K562 (cell line): ENCODE measurements around the gene ACTR3. TPM values are rescaled to one million over a fixed set of nuclear protein-coding genes. Genes with fewer than 3 reads are reported as not detected.

Experiments
- ATF3 ChIP-seq, 2 experiments: fragments of 450-650 bp in 1 of 2; sonication (generic) in 1 of 2; formaldehyde crosslinking in 1 of 2; IDR thresholded peaks in 1 of 2; conservative IDR thresholded peaks in 1 of 2; 2 replicates each; pipeline versions ENCODE4 v1.6.1 to v1.8.1; 2016 to 2023; ENCODE audit warnings: mild to moderate bottlenecking in 2 of 2, moderate library complexity in 2 of 2, inconsistent platforms in 1 of 2, missing genetic modification reagents in 1 of 2
- BACH1 ChIP-seq: fragments of 200-800 bp; sonication (Bioruptor generic); IDR thresholded peaks from 2 replicates; pipeline ENCODE4 v1.6.1; 2016; ENCODE audit warnings: missing genetic modification characterization, missing compliant biosample characterization
- FOSL1 ChIP-seq: fragments of 200-800 bp; sonication (Bioruptor generic); conservative IDR thresholded peaks from 2 replicates; pipeline ENCODE4 v1.6.1; 2016; ENCODE audit warnings: missing genetic modification characterization, missing compliant biosample characterization
- JUNB ChIP-seq: fragments of 450-650 bp; formaldehyde crosslinking; conservative IDR thresholded peaks from 2 replicates; pipeline ENCODE4 v1.4.0; 2020; ENCODE audit warnings: mild to moderate bottlenecking
- MAFF ChIP-seq: IDR thresholded peaks from 2 replicates; pipeline ENCODE4 v1.6.1; 2012; ENCODE audit warnings: low read length, improper control_type of control experiment
- NFE2L1 ChIP-seq: fragments of 450-650 bp; IDR thresholded peaks from 2 replicates; pipeline ENCODE4 v1.6.1; 2016; ENCODE audit warnings: missing genetic modification characterization, low read depth, mild to moderate bottlenecking, missing compliant biosample characterization, moderate library complexity, borderline replicate concordance
- PKNOX1 ChIP-seq: fragments of 450-650 bp; IDR thresholded peaks from 2 replicates; pipeline ENCODE4 v1.6.1; 2016
- RCOR1 ChIP-seq, 2 experiments: IDR thresholded peaks; 2 replicates each; pipeline ENCODE4 v1.6.1; 2012; ENCODE audit warnings: low read depth in 2 of 2, low read length in 2 of 2, borderline replicate concordance in 1 of 2, improper control_type of control experiment in 1 of 2
- SMARCC2 ChIP-seq: fragments of 450-650 bp; IDR thresholded peaks from 2 replicates; pipeline ENCODE4 v1.6.1; 2017; ENCODE audit warnings: antibody characterized with exemption, moderate library complexity, mild to moderate bottlenecking, low read depth
- TBP ChIP-seq: optimal IDR thresholded peaks from 2 replicates; pipeline ENCODE3; 2011; ENCODE audit warnings: low read depth, low read length, improper control_type of control experiment
- ZKSCAN8 ChIP-seq: fragments of 200-800 bp; sonication (Bioruptor generic); IDR thresholded peaks from 2 replicates; pipeline ENCODE4 v1.6.1; 2016; ENCODE audit warnings: missing genetic modification characterization, missing compliant biosample characterization
- ZNF3 ChIP-seq: fragments of 250-450 bp; sonication (Bioruptor Pico); IDR thresholded peaks from 2 replicates; pipeline ENCODE4 v1.5.0; 2021; ENCODE audit warnings: mild to moderate bottlenecking, moderate library complexity
- ZNF592 ChIP-seq: fragments of 450-650 bp; IDR thresholded peaks from 2 replicates; pipeline ENCODE4 v1.6.1; 2017; ENCODE audit warnings: antibody characterized with exemption, mild to moderate bottlenecking
- ZSCAN32 ChIP-seq: fragments of 450-650 bp; formaldehyde crosslinking; IDR thresholded peaks from 2 replicates; pipeline ENCODE4 v1.4.0; 2020; ENCODE audit warnings: mild to moderate bottlenecking, moderate library complexity
- polyA plus RNA-seq, 8 experiments: library from polyadenylated mRNA; depleted of rRNA in 4 of 8; stranded (reverse) in 5 of 8; unstranded in 3 of 8; fragments of >200 nt; fragmentation: Nextera tagmentation in 2 of 8; fragmentation: Illumina TruSeq in 1 of 8; extraction: Ambion mirVana in 2 of 8; extraction: Trizol in 1 of 8; gene quantifications; 2 replicates each; pipeline versions ENCODE4 v1.2.1 to v1.2.3, GENCODE V29; 2011 to 2014; ENCODE audit warnings: inconsistent platforms in 1 of 8, missing spikeins in 1 of 8
- total RNA-seq, 7 experiments: library from RNA; depleted of rRNA in 6 of 7; stranded (reverse); fragments of >200 nt in 6 of 7; fragmentation: Illumina TruSeq in 2 of 7; extraction: Trizol in 2 of 7; gene quantifications; 2 replicates each; pipeline versions ENCODE4 v1.2.1 to v1.2.3, GENCODE V29; 2011 to 2021; ENCODE audit warnings: low replicate concordance in 1 of 7
- TF ChIP-seq, protein P1 (sequence below): fragments of 200-800 bp; sonication (Bioruptor generic); IDR thresholded peaks from 2 replicates; pipeline ENCODE4 v1.6.1; 2017; ENCODE audit warnings: missing genetic modification characterization, missing compliant biosample characterization

Gene ACTR3
- total and polyA plus RNA-seq, 9 of the 15 experiments (the other 6 are each of a cell fraction or from before 2014, with no cell fraction given) = 49.0 to 354 (median 249) TPM

- TF ChIP-seq, protein P1, sequence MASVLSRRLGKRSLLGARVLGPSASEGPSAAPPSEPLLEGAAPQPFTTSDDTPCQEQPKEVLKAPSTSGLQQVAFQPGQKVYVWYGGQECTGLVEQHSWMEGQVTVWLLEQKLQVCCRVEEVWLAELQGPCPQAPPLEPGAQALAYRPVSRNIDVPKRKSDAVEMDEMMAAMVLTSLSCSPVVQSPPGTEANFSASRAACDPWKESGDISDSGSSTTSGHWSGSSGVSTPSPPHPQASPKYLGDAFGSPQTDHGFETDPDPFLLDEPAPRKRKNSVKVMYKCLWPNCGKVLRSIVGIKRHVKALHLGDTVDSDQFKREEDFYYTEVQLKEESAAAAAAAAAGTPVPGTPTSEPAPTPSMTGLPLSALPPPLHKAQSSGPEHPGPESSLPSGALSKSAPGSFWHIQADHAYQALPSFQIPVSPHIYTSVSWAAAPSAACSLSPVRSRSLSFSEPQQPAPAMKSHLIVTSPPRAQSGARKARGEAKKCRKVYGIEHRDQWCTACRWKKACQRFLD = peak; percentile 27; the same call in 1 of the 2 replicates
- peak; percentile 75; the same call in 1 of the 2 replicates for TF ChIP-seq ZNF592
- peak; percentile 90 for TF ChIP-seq ATF3 (IDR thresholded peaks at IDR 0.05)
- TF ChIP-seq ATF3 (CRISPR knock-in tag; conservative IDR thresholded peaks at IDR 0.05) = no peak
- peak; percentile 81 for TF ChIP-seq NFE2L1 (tag)
- peak; percentile 97 for TF ChIP-seq FOSL1 (tag)
- no peak for TF ChIP-seq ZNF3
- TF ChIP-seq RCOR1 (IDR thresholded peaks at IDR 0.05; ENCODE audit: borderline replicate concordance in 1 of 2, low read depth in 2 of 2, low read length in 2 of 2) = peak in 1 of 2 experiments; percentile 79; a peak in 2 of 4 replicates
- peak; percentile 53; the same call in 1 of the 2 replicates for TF ChIP-seq JUNB (CRISPR knock-in tag)
- TF ChIP-seq SMARCC2 = peak; percentile 49; the same call in 1 of the 2 replicates
- peak; percentile 86 for TF ChIP-seq MAFF
- no peak for TF ChIP-seq TBP
- TF ChIP-seq ZSCAN32 (CRISPR knock-in tag) = no peak
- peak; percentile 40; the same call in 1 of the 2 replicates for TF ChIP-seq PKNOX1
- TF ChIP-seq BACH1 (tag) = peak; percentile 94
- 0 out of 2 replicates have a peak, but pooled peaks have one; percentile 24 for TF ChIP-seq ZKSCAN8 (CRISPR knock-in tag)
Measured at GRCh38 chr2:113858764-113859163, 31.1 kb upstream of the ACTR3 start (continued).
